ENCODE data around the gene RIC1.

GRCh38 chr9:5800969-5801738 is 172.2 kb downstream of the RIC1 start:
- no peak for TF ChIP-seq CTCF (conservative IDR thresholded peaks at IDR 0.05)
- no peak for TF ChIP-seq ZFX (IDR thresholded peaks at IDR 0.05)
